Loucy (cell line): Measurements from ENCODE around the gene CEP164.

Experiments
- H2AFZ ChIP-seq: fragments of 200-600 bp; sonication (generic); 2 replicates; pipeline ENCODE4 v1.6.0; 2016; ENCODE audit warnings: antibody characterized with exemption, mild to moderate bottlenecking, low read length, moderate library complexity
- H3F3A ChIP-seq: fragments of 200-600 bp; 2 replicates; pipeline ENCODE4 v1.6.0; 2016; ENCODE audit warnings: antibody characterized with exemption, low read depth, mild to moderate bottlenecking
- H3K27me3 ChIP-seq: fragments of 200-600 bp; sonication (generic); 2 replicates; pipeline ENCODE4 v1.6.1; 2014; ENCODE audit warnings: low read length, mild to moderate bottlenecking; ENCODE audit not compliant: insufficient read depth, poor library complexity, severe bottlenecking
- H3K36me3 ChIP-seq: fragments of 200-600 bp; sonication (generic); 2 replicates; pipeline ENCODE4 v1.6.1; 2016; ENCODE audit warnings: low read length; ENCODE audit not compliant: insufficient read depth
- H3K4me1 ChIP-seq: fragments of 200-600 bp; sonication (generic); 2 replicates; pipeline ENCODE4 v1.5.1; 2014; ENCODE audit warnings: low read length, mild to moderate bottlenecking; ENCODE audit not compliant: insufficient read depth, poor library complexity, severe bottlenecking
- H3K4me2 ChIP-seq: fragments of 200-600 bp; sonication (generic); 2 replicates; pipeline ENCODE4 v1.6.0; 2014; ENCODE audit warnings: antibody characterized with exemption, low read length, low read depth, mild to moderate bottlenecking; ENCODE audit not compliant: poor library complexity, severe bottlenecking
- H3K4me3 ChIP-seq: fragments of 200-600 bp; sonication (generic); 2 replicates; pipeline ENCODE4 v1.5.1; 2014; ENCODE audit warnings: low read length, mild to moderate bottlenecking, mixed read lengths; ENCODE audit not compliant: poor library complexity, severe bottlenecking
- H3K79me2 ChIP-seq: fragments of 200-600 bp; sonication (generic); 2 replicates; pipeline ENCODE4 v1.6.1; 2014; ENCODE audit warnings: low read length; ENCODE audit not compliant: insufficient read depth
- H3K9ac ChIP-seq: fragments of 200-600 bp; sonication (generic); 2 replicates; pipeline ENCODE4 v1.6.0; 2014; ENCODE audit warnings: mild to moderate bottlenecking, low read depth, low read length, moderate library complexity; ENCODE audit not compliant: poor library complexity, severe bottlenecking
- H3K9me2 ChIP-seq: fragments of 200-600 bp; sonication (generic); replicated peaks from 2 replicates; pipeline ENCODE4 v1.6.1; 2016; ENCODE audit warnings: low read depth, low read length, mixed read lengths
- H3K9me3 ChIP-seq: fragments of 200-600 bp; sonication (generic); 2 replicates; pipeline ENCODE4 v1.6.1; 2014; ENCODE audit warnings: mild to moderate bottlenecking, antibody characterized with exemption, low read length, low read depth; ENCODE audit not compliant: insufficient read depth
- H4K20me1 ChIP-seq: fragments of 200-600 bp; sonication (generic); 2 replicates; pipeline ENCODE4 v1.6.0; 2014; ENCODE audit warnings: antibody characterized with exemption, low read length, mild to moderate bottlenecking; ENCODE audit not compliant: insufficient read depth, poor library complexity, severe bottlenecking
- EZH2phosphoT487 ChIP-seq: fragments of 200-600 bp; IDR thresholded peaks from 2 replicates; pipeline ENCODE4 v1.6.1; 2018; ENCODE audit warnings: antibody characterized with exemption, mild to moderate bottlenecking, moderate library complexity, borderline replicate concordance
- TF ChIP-seq, protein P1 (sequence below): fragments of 200-600 bp; sonication (generic); conservative IDR thresholded peaks from 2 replicates; pipeline ENCODE4 v1.5.1; 2014; ENCODE audit warnings: mild to moderate bottlenecking, antibody characterized with exemption, low read length

Gene CEP164

GRCh38 chr11:117281159-117281558, 46.5 kb upstream of the CEP164 start:
- H3F3A ChIP-seq: no peaks in the 10 kb centered on the region
- no peaks in the 10 kb centered on the region for H3K27me3 ChIP-seq
- no peaks in the 10 kb centered on the region for H3K9me3 ChIP-seq
- no peaks in the 10 kb centered on the region for H4K20me1 ChIP-seq
- H3K79me2 ChIP-seq: no peaks in the 10 kb centered on the region
- no peak overlapping the region for H3K4me3 ChIP-seq
- no peak overlapping the region for H3K4me2 ChIP-seq
- TF ChIP-seq, protein P1, sequence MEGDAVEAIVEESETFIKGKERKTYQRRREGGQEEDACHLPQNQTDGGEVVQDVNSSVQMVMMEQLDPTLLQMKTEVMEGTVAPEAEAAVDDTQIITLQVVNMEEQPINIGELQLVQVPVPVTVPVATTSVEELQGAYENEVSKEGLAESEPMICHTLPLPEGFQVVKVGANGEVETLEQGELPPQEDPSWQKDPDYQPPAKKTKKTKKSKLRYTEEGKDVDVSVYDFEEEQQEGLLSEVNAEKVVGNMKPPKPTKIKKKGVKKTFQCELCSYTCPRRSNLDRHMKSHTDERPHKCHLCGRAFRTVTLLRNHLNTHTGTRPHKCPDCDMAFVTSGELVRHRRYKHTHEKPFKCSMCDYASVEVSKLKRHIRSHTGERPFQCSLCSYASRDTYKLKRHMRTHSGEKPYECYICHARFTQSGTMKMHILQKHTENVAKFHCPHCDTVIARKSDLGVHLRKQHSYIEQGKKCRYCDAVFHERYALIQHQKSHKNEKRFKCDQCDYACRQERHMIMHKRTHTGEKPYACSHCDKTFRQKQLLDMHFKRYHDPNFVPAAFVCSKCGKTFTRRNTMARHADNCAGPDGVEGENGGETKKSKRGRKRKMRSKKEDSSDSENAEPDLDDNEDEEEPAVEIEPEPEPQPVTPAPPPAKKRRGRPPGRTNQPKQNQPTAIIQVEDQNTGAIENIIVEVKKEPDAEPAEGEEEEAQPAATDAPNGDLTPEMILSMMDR: no peak
- TF ChIP-seq EZH2phosphoT487: no peak
- peaks cover 18% of the 10 kb centered on the region for H3K4me1 ChIP-seq
- no peaks in the 10 kb centered on the region for H3K9me2 ChIP-seq
- H2AFZ ChIP-seq: no peak overlapping the region
- H3K9ac ChIP-seq: no peak overlapping the region
- H3K36me3 ChIP-seq: peaks cover 18% of the 10 kb centered on the region; the same call in 1 of the 2 replicates

DNA sequence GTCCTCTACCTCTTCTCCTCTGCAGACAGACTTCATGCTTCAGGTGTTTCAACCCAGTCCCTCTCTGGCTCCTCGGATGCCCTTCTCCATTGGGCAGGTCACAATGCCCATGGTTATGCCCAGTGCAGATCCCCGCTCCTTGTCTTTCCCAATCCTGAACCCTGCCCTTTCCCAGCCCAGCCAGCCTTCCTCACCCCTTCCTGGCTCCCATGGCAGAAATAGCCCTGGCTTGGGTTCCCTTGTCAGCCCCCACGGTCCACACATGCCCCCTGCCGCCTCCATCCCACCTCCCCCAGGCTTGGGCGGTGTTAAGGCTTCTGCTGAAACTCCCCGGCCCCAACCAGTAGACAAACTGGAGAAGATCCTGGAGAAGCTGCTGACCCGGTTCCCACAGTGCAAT, 45.8 kb upstream of the CEP164 start:
- Histone ChIP-seq H3K27me3 (no peaks in the 10 kb centered on the region), H2AFZ (no peak overlapping the region), H3K4me2 (no peak overlapping the region), H3K9ac (no peak overlapping the region), H3K36me3 (peaks cover 18% of the 10 kb centered on the region; the same call in 1 of the 2 replicates), H3K4me3 (no peak overlapping the region), H4K20me1 (no peaks in the 10 kb centered on the region), H3K79me2 (no peaks in the 10 kb centered on the region), H3K9me2 (no peaks in the 10 kb centered on the region), H3K4me1 (peaks cover 18% of the 10 kb centered on the region), H3K9me3 (no peaks in the 10 kb centered on the region), H3F3A (no peaks in the 10 kb centered on the region)
- TF ChIP-seq EZH2phosphoT487: no peak
- TF ChIP-seq, protein P1: no peak

GRCh38 chr11:117282956-117283355, 44.7 kb upstream of the CEP164 start:
- Histone ChIP-seq H3K4me2 (no peak overlapping the region), H4K20me1 (no peaks in the 10 kb centered on the region), H3F3A (no peaks in the 10 kb centered on the region), H3K36me3 (peaks cover 18% of the 10 kb centered on the region; the same call in 1 of the 2 replicates), H3K4me1 (peaks cover 27% of the 10 kb centered on the region), H3K79me2 (no peaks in the 10 kb centered on the region), H3K9me3 (no peaks in the 10 kb centered on the region), H3K9ac (no peak overlapping the region), H3K4me3 (no peak overlapping the region), H2AFZ (no peak overlapping the region), H3K9me2 (no peaks in the 10 kb centered on the region), H3K27me3 (no peaks in the 10 kb centered on the region)
- TF ChIP-seq, protein P1: no peak
- no peak for TF ChIP-seq EZH2phosphoT487
